Tibial artery (tissue), 4 donors: ENCODE measurements around the gene LRRC8E.
"Not testable (repeated sequence)": the region's sequence is repeated elsewhere in the genome, so short reads cannot be mapped to it uniquely, and the experiment has no call there.

Experiments
- DNase-seq, 2 donors: peaks; one replicate each; pipeline ENCODE4 v3.0.0-alpha.2; 2019
- H3K27ac ChIP-seq, 2 donors: fragments of 200-600 bp; sonication (generic) in 1 of 2; 1 replicate in 1 of 2; 2 replicates in 1 of 2; pipeline ENCODE4 v1.5.1; 2018 to 2019; ENCODE audit warnings: mild to moderate bottlenecking in 1 of 2
- H3K27me3 ChIP-seq, 2 donors: fragments of 200-600 bp; sonication (generic) in 1 of 2; one replicate each; pipeline versions ENCODE4 v1.5.1 to v1.6.0; 2016 to 2019
- H3K36me3 ChIP-seq, 3 donors: fragments of 200-600 bp; sonication (generic) in 2 of 3; one replicate each; pipeline ENCODE4 v1.5.1; 2016 to 2019; ENCODE audit warnings: mild to moderate bottlenecking in 2 of 3
- H3K4me1 ChIP-seq, 4 donors: fragments of 200-600 bp; sonication (generic) in 2 of 4; 1 replicate in 3 of 4; 2 replicates in 1 of 4; pipeline ENCODE4 v1.5.1; 2016 to 2019
- H3K4me3 ChIP-seq, 2 donors: fragments of 200-600 bp; sonication (generic) in 1 of 2; 1 replicate in 1 of 2; 2 replicates in 1 of 2; pipeline ENCODE4 v1.5.1; 2018 to 2019; ENCODE audit warnings: mild to moderate bottlenecking in 2 of 2
- H3K9me3 ChIP-seq, 3 donors: fragments of 200-600 bp; sonication (generic) in 1 of 3; one replicate each; pipeline ENCODE4 v1.5.1; 2016 to 2019
- intact Hi-C: fragments of 100-400 bp; cut with DNase I; formaldehyde crosslinking; loops from one replicate; pipeline ENCODE4 v1.15.0; 2023; ENCODE audit warnings: low total_unique reads
- TF ChIP-seq, protein P1 (sequence below), 2 experiments: fragments of 200-600 bp in 1 of 2; fragments of 450-650 bp in 1 of 2; IDR thresholded peaks; one replicate each; pipeline ENCODE4 v1.5.1; 2017 to 2019; ENCODE audit warnings: antibody characterized with exemption in 2 of 2, mild to moderate bottlenecking in 1 of 2, moderate library complexity in 1 of 2

LRRC8E gene

GRCh38 chr19:7918062-7918614 lies 29.8 kb downstream of the LRRC8E start:
- H3K27me3 ChIP-seq: peaks cover 0 to 52% of the 10 kb centered on the region in 2 donors
- peaks cover 4 to 69% (median 62%) of the 10 kb centered on the region in 4 donors for H3K4me1 ChIP-seq
- not testable (repeated sequence) for DNase-seq, H3K9me3 ChIP-seq
- peaks cover 9 to 22% (median 15%) of the 10 kb centered on the region in 3 donors for H3K36me3 ChIP-seq
- peak overlapping the region in 1 of 2 donors; percentile 52 for H3K4me3 ChIP-seq
- TF ChIP-seq, protein P1, sequence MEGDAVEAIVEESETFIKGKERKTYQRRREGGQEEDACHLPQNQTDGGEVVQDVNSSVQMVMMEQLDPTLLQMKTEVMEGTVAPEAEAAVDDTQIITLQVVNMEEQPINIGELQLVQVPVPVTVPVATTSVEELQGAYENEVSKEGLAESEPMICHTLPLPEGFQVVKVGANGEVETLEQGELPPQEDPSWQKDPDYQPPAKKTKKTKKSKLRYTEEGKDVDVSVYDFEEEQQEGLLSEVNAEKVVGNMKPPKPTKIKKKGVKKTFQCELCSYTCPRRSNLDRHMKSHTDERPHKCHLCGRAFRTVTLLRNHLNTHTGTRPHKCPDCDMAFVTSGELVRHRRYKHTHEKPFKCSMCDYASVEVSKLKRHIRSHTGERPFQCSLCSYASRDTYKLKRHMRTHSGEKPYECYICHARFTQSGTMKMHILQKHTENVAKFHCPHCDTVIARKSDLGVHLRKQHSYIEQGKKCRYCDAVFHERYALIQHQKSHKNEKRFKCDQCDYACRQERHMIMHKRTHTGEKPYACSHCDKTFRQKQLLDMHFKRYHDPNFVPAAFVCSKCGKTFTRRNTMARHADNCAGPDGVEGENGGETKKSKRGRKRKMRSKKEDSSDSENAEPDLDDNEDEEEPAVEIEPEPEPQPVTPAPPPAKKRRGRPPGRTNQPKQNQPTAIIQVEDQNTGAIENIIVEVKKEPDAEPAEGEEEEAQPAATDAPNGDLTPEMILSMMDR (IDR thresholded peaks at IDR 0.05): peak in 1 of 2 experiments; percentile 4
- intact Hi-C loops: loop anchor here (5.0 kb wide), 1 partner anchor 84 kb away; no protein-coding TSS in a partner anchor
- peak overlapping the region; percentile 42 to 59 for H3K27ac ChIP-seq

DNA sequence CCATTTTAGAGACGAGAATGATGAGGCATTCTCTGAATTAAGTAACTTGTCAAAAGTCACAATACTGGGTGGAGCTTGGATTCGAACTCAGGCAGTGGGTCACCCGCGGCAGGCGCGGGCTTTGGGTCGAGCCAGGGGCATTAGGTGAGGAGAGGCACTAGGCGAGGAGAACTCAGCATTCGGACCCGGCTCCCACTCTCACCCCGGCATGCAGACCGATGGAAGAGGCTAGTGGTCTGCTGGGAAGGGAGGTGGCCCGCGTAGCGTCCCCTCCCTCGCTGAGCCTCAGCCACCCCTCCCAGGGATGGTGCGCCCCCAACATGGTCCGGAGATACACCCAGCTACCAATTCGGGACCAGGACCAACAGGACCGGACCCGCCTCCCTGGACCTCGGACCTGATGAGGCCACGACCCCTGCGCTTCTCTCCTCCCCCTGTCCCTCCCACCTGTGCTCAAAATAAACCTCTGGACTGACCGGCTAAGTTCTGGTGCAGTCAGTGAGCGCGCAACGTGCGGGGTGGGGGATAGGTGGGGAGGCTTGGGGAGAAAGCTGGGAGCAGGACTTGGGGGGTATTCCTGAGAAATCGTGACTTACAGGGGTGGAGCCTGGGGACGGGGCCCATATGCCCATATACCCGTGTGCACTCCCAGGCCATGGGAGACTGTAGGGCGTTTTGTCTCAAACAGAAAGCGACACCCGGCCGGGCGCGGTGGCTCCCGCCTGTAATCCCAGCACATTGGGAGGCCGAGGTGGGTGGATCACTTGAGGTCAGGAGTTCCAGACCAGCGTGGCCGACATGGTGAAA lies 30.5 kb downstream of the LRRC8E start:
- intact Hi-C loops: loop anchor here (5.0 kb wide), 1 partner anchor 83 kb away; no protein-coding TSS in a partner anchor
- no peak overlapping the region for H3K4me3 ChIP-seq
- peaks cover 4 to 75% (median 67%) of the 10 kb centered on the region in 4 donors for H3K4me1 ChIP-seq
- no peak overlapping the region for H3K27ac ChIP-seq
- TF ChIP-seq, protein P1 (IDR thresholded peaks at IDR 0.05): no peak
- peaks cover 9 to 20% (median 14%) of the 10 kb centered on the region in 3 donors for H3K36me3 ChIP-seq
- no peak for DNase-seq
- H3K9me3 ChIP-seq: no peaks in the 10 kb centered on the region
- H3K27me3 ChIP-seq: peaks cover 0 to 52% of the 10 kb centered on the region in 2 donors

DNA sequence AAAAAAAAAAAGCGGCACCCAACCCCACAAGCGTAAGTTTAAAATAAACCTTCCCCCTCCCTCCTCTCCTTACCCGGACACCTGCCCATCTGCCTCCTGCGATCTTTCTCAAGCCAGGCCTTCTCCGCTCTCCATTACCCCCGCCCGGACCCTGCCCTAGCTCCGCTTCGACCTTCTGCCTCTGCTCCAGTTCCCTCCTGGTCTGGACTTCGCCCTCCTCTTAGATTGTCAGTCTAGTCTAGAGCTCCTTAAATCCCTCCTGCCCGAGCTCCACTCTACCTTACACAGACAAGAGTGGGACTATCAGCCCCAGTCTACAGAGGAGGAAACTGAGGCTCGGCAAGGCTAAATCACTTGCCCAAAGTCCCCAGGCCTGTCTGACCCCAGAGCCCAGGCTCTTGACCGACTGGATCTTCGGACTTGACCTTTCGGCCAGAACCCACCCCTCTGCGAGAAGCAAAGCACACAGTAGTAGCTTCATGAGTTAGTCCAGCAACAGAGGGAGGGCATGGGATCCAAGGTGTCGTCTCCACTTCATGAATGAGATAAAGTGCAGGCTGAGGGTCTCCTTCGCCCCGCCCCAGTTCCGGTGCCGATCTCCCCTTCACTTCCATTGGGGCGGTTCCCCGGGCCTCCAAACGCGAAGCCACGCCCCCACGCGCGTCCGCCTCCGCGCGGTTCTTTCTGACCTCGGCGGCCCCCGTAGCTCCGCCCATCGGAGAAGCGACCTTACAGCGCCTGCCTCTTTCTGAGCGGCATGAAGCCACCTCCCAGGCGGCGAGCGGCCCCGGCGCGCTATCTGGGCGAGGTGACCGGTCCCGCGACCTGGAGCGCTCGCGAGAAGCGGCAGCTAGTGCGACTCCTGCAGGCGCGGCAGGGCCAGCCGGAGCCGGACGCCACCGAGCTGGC lies 31.6 kb downstream of the LRRC8E start, which contains the start of gene SNAPC2:
Gene SNAPC2, plus strand, starts transcription at position 729 of the 909 bp plus-strand sequence. Its CDS starts 29 bp downstream, at position 758.
- Histone ChIP-seq H3K27ac (peak within 1 kb of the TSS; percentile 87 to 88), H3K4me3 (peak within 1 kb of the TSS; percentile 72 to 85), H3K9me3 (no peaks in the 10 kb centered on the region), H3K36me3 (peaks cover 9 to 20% (median 14%) of the 10 kb centered on the region in 3 donors), H3K4me1 (peaks cover 4 to 86% (median 75%) of the 10 kb centered on the region in 4 donors), H3K27me3 (peaks cover 0 to 44% of the 10 kb centered on the region in 2 donors)
- TF ChIP-seq, protein P1 (IDR thresholded peaks at IDR 0.05): no peak
- intact Hi-C loops: loop anchor here (5.0 kb wide), 1 partner anchor 82 kb away; no protein-coding TSS in a partner anchor
- peak; percentile 94 to 98 for DNase-seq

DNA sequence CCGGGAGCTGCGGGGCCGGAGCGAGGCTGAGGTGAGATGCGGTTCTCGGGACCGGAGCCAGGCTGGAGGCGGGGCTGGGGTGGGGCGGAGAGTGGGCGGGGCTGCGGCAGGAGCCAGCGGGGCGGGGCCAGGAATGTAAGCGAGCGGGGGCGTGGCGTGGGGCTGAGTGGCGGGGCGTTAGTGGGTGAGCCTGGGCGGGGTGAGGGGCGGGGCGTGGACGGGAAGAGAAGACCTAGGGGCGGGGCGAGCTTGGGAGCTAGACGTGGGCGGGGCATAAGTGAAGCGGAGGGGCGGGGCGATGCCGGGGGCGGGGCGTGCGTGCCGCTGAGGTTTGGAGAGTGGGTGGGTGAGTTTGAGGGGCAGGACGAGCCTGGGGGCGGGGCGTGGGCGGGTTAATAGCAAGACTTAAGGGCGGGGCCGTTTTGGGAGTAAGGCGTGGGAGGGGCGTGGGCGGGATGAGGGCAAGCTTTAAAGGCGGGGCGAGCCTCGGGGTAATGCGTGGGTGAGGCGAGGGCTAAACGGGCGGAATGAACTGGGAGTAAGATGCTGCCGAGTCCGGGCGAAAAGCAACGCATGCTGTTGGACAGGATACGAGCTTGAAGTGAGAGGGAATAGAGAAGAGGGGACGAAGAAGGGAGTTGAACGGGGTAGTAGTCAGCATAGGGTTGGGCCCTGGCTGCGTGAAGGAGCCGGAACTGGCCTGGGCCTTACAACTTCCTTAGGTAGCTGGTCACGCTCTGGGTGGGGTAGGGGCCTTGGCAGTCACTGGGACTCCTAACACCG lies 32.4 kb downstream of the LRRC8E start:
- Histone ChIP-seq H3K27ac (peak overlapping the region; percentile 87 to 88), H3K9me3 (no peaks in the 10 kb centered on the region), H3K4me1 (peaks cover 4 to 91% (median 81%) of the 10 kb centered on the region in 4 donors), H3K4me3 (peak overlapping the region; percentile 72 to 85), H3K27me3 (peaks cover 0 to 40% of the 10 kb centered on the region in 2 donors), H3K36me3 (peaks cover 9 to 20% (median 14%) of the 10 kb centered on the region in 3 donors)
- TF ChIP-seq, protein P1 (IDR thresholded peaks at IDR 0.05): no peak
- peak; percentile 100 for DNase-seq
- intact Hi-C loops: no loop called here
